ENCODE results near the gene VAV2.

GRCh38 chr9:133975511-133975910 is 16.6 kb downstream of the VAV2 start:
- TF ChIP-seq POLR2A (IDR thresholded peaks at IDR 0.05; ENCODE audit: low read depth), result no peak
- TF ChIP-seq CTCF (IDR thresholded peaks at IDR 0.05), result no peak
- no peak for TF ChIP-seq POLR2AphosphoS5 (IDR thresholded peaks at IDR 0.05)

All from esophagus muscularis mucosa (tissue), 3 donors.